HG02852 (cell line): ENCODE results near the gene TENT5C.

Experiments
- ATAC-seq: cut with Tn5 transposase; IDR thresholded peaks from one replicate; pipeline ENCODE4 v1.9.1; 2021; ENCODE audit warnings: mild to moderate bottlenecking, moderate library complexity; ENCODE audit not compliant: unreplicated experiment

Gene TENT5C

DNA sequence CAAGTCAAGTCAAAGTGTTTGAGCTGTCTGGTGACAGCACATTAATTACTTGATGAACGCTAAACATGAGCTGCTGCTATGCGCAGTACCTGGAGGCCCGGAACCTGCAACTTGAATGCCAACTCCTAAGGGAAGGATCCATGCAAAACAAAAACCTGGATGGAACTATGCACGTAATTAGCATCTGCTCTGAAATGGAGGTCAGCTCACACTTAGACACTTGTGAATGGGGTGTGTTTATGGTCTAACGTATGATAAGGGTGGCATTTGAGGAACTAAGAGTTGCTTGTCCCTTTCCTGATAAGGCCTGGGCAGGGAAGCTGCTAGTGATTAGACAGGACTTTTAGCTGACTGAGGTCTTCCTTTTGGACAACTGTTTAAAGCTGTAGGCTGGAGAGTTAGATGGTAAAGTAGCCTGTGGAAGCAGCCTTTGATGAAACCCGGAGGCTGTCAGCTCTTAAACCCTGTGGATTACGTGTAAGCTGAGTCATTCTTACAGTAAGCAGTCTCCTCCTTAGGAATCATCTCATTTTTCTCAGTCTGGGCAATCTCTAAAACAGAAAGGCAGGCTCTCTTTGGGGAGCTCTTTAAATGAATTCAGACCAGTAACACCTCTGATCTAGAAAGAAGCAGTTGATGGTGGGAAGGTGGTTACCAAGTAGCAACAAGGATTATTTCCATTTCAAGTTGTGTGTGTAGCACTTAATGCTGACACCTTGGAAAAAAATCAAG is 6.8 kb downstream of the TENT5C start:
- ATAC-seq, result no peak

DNA sequence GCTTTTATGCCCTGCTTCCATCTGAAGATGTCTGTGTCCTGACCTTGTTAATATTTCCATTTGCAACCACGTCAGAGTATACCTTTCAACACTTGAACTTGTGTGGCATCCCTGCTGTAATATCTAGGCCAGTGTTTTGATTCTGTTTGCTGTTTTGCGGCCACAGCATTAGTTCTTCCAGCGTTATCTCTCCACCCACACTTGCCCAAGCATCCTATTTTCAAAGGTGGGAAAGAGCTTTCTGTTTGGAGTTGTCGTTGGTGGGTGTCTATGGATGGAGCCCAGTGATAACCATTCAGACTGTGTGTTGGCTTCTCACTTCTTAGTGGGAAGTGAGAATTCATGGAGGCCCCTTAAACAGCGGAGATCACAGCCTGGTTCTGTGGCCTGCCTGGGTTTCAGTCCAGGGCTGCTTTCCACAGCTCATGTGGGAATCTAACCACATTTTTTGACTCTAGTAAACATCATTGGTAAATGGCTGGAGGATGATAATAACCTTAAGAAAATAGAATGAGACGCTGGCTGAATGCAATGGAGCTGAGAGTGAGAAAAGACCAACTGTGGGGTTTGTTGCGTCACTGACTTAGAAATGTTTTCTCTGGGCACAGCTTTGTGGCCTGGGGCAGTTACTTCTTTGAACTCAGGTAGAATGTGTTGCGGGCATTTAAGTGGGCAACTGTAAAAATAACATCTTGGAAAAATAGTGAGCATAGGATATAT is 7.6 kb downstream of the TENT5C start:
- no peak for ATAC-seq

DNA sequence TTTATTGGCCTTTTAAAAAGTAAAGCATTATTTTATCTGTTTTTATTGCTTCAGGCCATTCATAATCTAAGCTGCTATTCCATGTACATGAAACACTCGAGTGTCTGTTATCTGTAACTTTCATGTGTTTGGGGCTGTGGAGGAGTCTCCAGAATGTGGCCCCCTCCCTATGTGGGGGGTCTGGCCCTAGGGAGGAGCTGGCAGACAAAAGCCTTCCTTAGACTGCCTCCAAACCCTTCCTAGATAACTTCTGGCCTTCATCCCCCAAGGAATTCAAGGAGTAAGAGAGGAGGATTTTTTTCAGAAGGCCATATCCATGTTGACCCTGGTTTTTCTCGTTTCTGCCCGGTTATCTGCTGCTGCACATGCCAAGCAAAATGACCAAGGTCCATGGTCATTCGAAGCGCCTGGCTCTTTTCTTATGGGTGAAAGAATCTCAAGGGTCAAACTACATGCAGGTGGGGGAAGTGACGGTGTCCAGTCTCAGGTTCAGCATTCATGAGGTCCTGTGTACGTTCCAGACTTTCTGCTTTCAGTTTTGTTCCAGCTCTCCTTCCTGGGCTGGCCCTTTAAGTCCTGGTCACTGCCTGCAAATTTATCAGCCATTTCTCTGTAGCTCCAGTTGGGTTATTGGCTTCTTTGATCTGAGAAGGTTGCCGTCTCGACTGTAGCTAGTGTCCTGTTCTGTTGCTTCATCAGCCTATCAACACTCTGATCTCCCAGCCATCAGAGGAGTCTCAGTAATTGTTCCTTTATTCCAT is 8.3 kb downstream of the TENT5C start:
- no peak for ATAC-seq

DNA sequence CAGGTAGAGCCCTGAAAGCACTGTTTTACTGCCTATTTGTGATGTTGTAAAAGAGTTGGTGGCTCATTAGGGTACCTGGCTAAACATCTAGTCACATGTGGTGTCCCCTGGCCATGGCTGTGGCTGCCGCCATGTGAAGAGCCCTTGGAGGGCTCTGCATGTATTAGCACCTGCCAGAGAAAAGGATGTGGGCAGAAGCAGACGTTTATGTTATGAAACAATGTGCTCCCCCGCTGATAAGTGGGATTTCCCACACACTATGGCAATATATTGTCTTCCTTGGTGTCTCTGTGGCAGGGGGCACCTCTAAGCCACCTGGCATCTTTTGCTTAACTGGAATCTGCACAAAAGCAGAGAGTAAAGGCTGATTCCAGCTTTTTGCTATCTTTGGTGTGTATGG is 9.6 kb downstream of the TENT5C start:
- ATAC-seq, result no peak

DNA sequence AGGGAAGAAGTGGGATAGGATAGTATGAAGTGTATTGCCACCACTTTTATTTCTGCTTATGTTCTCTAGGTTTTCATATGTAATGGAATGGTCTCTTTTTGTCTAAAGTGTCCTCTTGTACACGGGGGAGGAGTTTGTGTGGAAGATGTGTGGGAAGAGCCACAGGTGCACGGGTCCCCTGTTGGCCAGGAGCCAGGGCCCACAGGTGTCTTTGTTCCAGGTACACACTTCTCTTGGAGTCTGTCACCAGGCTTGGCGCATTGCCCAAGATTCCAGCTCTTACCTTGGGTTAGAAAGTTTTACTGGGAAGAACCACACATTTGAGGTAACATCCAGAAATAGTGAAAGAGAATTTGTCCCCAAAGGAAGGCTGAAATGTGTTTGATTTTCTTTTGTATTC is 10.5 kb downstream of the TENT5C start:
- no peak for ATAC-seq

DNA sequence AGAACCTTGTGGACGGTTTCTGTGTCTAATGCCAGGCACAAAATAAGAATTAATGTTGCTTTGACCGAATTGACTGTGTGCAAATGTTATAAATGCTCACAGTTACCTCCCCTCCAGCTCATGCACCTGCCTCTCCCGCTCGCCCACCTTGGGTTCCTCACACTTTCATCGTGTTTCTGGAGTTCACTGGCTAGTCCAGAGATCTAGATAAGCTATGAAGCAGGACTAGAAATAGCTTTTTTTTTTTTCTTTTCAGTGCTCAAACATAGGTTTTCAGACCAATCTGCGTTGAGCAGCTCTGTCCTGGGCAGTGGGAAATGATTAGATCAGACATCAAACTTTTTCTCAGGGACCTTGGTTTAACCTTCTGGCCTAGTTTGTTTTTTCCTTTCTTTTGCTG is 11.1 kb downstream of the TENT5C start:
- ATAC-seq, result no peak

DNA sequence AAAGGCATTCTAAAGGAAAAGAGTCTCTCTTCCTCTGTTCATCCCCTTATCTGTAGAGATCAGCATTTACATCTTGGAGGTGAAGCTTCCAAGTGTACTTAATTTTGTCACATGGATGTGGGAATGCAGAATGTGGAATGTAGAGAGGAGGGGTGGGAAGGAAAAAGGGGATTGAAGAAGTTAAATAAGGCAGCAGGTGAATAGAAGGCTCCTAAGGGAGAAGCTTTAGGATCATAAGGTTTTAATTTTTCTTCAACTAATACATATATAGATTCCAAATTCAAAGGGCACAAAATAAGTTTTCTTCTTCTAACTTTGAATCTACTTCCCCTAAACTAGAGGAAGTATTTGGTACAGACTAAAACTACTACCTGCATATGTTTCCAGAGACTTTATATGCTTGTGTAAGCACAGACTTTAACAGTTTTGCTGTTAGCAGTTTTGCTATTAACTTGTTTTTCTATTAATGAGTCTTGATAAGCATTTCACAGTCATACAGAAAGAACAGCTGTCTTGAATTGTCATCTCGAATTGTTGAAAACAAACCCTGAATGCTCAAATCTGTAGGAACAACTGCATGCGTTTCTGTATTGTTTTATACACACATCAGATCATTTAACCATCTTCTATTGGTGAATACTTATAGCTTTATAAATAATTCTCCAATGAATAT is 12.7 kb downstream of the TENT5C start:
- no peak for ATAC-seq

DNA sequence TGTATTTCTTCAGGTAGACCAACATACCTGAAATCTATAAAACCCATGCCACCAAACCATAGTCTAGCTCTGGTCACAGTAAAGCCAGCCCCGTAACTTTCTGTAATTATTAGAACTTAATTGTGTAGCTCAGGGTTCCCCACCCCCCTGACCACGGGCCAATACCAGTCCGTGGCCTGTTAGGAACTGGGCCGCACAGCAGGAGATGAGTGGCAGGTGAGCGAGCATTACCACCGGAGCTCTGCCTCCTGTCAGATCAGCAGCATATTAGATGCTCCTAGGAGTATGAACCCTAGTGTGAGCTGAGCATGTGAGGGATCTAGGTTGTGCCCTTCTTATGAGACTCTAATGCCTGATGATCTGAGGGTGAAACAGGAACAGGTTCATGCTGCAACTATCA is 14.6 kb downstream of the TENT5C start:
- ATAC-seq, result no peak

DNA sequence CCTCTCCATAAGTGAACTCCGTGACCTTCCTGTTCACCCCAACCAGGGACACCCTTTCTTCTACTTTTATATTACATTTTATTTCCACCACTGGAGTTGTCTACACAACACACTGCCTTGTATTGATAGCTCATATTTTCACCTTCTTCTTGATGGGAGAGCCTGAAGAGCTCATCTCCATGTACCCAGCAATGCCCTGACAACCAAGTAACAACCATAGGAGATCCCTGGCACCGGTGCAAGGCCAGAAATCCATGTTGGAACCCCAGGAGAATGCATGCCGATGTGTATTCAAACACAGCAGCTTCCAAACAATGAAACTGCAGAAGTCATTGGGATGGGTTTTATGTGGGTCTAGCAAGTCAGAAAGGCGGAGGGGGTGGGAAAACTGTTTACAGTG is 15.5 kb downstream of the TENT5C start:
- no peak for ATAC-seq

DNA sequence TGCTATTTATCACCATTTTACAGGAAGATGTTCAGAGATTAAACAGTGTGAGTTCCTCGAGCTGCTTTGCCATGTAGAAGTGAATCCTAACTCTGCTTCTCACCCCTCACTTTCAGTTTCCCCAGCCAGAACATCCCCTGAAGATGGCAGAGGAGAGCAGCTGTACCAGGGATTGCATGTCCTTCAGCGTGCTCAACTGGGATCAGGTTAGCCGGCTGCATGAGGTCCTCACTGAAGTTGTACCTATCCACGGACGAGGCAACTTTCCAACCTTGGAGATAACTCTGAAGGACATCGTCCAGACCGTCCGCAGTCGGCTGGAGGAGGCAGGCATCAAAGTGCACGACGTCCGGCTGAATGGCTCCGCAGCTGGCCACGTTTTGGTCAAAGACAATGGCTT is 16.9 kb downstream of the TENT5C start:
- no peak for ATAC-seq

DNA sequence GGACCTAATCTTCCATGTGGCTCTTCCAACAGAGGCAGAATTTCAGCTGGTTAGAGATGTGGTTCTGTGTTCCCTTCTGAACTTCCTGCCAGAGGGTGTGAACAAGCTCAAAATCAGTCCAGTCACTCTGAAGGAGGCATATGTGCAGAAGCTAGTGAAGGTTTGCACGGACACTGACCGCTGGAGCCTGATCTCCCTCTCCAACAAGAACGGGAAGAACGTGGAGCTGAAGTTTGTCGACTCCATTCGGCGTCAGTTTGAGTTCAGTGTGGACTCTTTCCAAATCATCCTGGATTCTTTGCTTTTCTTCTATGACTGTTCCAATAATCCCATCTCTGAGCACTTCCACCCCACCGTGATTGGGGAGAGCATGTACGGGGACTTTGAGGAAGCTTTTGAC is 17.3 kb downstream of the TENT5C start:
- no peak for ATAC-seq

DNA sequence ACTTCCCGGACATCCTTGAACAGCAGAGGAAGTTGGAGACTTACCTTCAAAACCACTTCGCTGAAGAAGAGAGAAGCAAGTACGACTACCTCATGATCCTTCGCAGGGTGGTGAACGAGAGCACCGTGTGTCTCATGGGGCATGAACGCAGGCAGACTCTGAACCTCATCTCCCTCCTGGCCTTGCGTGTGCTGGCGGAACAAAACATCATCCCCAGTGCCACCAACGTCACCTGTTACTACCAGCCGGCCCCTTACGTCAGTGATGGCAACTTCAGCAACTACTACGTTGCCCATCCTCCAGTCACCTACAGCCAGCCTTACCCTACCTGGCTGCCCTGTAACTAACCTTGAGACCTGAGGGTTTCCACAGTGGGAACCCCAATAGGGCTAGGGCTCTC is 17.9 kb downstream of the TENT5C start:
- ATAC-seq, result no peak

DNA sequence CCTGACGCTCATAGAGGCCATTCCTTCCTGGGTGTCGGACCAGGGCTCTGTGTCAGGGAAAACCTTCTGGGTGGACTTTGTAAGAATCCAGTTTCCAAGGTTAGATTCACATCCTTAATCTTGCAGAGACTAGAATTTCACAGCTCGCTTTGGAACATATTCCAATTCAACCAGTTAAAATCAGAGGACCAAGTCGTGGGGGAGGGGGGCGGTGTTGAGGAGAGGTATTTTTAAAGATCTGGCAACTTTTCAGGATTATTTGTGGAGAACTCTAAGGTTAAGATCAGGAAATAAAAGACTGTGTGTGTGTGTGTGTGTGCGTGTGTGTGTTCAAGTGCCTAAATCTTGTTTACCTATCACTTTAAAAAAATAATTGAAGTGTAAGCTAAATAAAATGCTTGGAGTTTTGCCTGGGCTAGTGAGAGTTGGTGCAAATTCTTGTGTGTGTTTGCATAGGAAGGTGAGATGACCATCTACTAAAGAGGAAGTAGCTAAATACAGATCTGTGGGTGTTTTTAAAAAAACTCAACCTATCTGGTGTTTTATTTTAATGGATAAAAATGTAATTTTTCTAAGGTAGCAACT is 21.8 kb downstream of the TENT5C start:
- no peak for ATAC-seq

DNA sequence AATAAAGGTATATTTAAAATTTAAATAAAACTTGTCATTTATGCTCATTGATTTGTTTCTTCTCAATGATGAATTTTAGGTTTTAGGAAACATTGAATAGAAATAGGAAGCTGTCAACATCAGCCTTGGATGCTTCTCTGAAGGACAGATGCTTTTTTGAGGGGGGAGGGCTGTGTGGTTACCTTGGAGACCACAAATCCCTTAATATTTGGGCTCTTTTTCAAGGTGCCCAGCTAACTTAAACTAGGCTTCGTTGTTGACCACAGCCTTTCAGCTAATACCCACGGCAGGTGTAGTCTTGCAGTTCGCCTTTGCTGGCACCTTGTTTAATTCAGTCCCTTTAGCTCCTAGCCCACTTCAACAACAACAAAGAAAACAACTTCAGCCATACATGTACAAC is 22.5 kb downstream of the TENT5C start:
- no peak for ATAC-seq

DNA sequence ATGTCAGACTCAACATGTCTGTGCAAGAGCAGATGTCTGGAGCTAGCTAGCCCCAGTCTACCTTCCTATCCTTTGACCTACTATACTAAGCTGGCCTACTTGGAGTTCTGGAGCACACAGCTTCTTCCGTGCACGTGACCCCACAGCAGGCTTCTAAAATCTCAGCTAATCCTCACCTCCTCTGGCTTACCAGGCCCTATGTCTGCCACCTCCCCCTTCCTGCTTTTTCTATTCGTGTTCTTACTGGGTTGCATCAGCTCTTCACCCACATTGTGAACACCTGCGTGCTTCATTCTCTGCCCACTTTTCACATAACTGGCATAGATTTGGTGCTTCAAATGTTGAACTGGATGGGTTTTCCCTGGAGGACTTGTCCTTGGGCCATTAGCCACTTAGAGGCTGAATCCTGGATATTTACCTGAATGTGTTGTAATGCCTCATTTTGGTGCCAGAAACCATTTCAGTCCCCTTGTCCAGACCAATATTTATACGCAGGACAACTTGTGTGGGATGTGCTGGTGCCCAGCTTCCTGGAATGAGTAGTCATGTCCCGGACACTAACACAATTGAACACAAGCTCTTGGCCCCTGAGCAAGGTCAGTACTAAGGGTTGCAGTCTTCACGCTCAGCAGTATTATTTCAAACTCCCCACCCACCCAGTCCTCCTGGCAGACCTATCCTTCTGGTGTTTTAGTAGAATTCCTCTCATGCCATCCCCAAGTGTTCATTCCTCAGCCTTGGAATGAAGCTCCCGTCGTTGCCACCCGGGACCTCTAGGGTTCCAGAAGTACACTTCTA is 24.0 kb downstream of the TENT5C start:
- ATAC-seq, result no peak

DNA sequence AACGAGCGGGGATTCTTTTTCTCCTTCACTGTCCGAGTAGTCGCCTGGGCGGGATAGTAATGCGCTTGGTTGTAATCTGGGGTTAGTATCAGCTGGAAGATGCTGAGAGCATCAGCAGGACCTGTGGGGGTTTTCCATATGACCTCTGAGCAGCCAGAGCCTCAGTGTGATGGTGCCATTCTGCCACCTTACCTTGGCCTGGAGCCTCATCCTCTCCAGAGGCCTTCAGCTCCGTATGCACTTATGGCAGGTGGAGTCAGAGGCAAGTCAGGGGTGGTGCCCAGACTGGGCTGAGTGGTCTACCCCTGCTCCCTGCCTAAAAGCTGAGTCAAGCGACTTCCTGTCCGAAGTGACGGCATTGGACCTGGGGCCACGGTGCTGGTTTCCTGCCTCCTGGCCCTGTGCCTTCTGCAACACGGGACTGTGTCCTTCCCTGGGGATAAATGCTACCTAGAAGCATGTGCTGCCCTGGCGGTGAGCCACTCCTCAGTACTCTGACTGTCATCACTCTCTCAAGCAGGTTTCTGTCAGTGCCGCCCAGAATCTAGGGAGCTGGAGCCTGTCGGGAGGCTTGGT is 24.7 kb downstream of the TENT5C start:
- ATAC-seq, result no peak

DNA sequence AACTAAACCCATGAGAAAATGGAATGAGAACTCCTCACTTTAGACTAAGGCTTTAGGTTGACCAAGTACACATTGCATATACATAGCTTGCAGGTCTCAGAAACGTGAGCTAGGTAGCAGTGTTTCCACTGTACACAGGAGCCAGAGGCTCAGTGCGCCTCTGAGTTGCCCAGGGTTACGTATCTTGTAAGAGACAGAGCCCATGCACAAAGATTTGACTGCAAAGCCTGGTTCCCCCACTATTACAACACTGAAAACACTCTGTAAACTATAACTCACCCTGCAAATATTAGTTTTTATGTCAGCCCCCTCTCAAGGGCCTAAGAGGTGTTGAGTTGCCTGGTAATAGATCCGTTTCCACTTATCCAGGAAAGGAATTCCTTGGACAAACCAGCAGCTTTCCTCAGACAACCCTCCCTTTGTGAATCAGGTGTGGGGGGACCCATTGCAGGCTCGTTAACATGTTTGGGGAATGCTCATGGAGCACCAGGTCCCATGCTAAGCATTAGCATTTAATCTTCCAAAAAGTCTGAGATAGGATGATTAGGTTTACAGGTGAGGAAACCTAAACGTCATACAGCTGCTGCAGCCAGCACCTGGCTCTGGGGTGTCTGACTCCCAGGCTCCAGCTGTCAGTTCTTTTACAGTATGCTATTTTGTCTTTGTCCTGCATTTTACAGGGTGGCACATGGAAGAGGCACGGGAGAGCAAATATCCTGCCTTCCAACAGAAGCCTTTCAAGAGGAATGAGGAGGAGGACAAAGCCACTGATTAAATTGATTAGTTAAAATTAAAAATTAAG is 25.7 kb downstream of the TENT5C start:
- ATAC-seq, result no peak

DNA sequence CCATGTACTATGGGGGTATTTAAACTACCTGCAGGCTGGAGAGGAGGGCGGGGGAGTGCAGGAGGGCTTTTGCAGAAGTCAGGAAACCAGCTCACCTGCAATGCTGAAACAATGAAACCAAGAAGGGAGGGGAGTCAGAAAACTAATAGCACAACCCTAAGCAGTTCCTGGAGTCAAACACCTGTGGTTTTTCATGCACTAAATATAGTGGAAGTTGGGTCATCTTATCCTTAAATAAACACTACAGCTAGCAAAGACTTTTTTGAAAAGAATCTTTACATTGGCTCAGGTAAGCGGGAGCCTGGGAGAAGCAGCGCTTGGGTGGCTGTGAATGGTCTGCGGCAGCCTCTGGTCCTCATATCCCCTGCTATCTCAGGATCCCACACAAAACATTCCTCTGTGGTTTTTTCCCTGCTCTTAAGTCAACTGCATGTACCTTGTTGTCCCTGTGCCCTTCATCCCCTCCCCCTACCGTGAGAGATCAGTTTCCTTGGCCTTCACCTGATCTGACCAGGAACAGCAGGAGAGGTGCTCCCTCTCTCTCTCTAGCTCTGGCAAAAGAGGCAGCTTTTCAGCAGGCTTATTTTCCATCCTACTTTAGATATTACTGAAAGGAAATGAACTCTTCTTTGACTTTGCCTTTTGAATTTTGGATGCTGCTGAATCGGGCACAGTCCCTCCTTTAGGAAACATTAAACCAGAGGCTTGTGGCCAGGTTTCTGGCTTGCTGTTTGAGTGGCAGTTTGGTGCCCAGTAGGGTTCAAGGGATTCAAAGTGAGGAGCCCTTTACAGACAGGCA is 26.6 kb downstream of the TENT5C start:
- ATAC-seq, result peak; percentile 56

DNA sequence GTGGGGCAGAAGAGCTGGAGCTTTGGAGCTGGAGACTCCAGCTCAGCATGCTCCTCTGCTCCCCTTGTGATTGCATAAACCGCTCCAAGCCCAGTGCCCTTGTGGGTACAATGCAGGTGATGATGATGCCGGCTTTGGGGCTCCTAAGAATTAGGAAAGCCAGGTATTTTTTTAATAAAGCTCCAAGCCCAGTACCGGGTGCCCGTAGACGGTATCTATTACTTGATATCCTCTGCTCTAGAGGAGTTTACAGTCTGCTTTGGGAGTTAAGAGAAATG is 27.2 kb downstream of the TENT5C start:
- no peak for ATAC-seq
